Measurements from ENCODE around the gene ANKS3. TPM values are rescaled to one million over a fixed set of nuclear protein-coding genes. Genes with fewer than 3 reads are reported as not detected.

The ANKS3 gene
- total RNA-seq, 2 donors from 2014 or later: 29.8 to 41.8 TPM

GRCh38 chr16:4748682-4749411 lies 14.8 kb upstream of the ANKS3 start:
- Histone ChIP-seq H3K27ac (no peak overlapping the region), H3K36me3 (peaks cover 34% of the 10 kb centered on the region), H3K9me3 (no peaks in the 10 kb centered on the region), H3K4me1 (ENCODE audit: control insufficient read depth in 1 of 2, low read depth in 2 of 2) (peaks cover 3 to 13% of the 10 kb centered on the region in 2 donors), H3K4me3 (no peak overlapping the region), H3K27me3 (replicated peaks; ENCODE audit: insufficient read depth) (no peaks in the 10 kb centered on the region)
- TF ChIP-seq CTCF (IDR thresholded peaks at IDR 0.05): no peak
- no peak for ATAC-seq (ENCODE audit: insufficient number of reproducible peaks, low FRiP score, low read depth)
- DNase-seq (ENCODE audit: low spot score): no peak

GRCh38 chr16:4747906-4748681 lies 14.0 kb upstream of the ANKS3 start:
- H3K27ac ChIP-seq: no peak overlapping the region

GRCh38 chr16:4746991-4747574 lies 13.0 kb upstream of the ANKS3 start:
- ATAC-seq (ENCODE audit: insufficient number of reproducible peaks, low FRiP score, low read depth): no peak
- no peaks in the 10 kb centered on the region for H3K27me3 ChIP-seq (replicated peaks; ENCODE audit: insufficient read depth)
- DNase-seq (ENCODE audit: low spot score): no peak
- TF ChIP-seq CTCF (IDR thresholded peaks at IDR 0.05): no peak
- no peaks in the 10 kb centered on the region for H3K9me3 ChIP-seq
- H3K4me1 ChIP-seq (ENCODE audit: control insufficient read depth in 1 of 2, low read depth in 2 of 2): peaks cover 3 to 13% of the 10 kb centered on the region in 2 donors
- no peak overlapping the region for H3K4me3 ChIP-seq
- no peak overlapping the region for H3K27ac ChIP-seq
- peaks cover 19% of the 10 kb centered on the region for H3K36me3 ChIP-seq

More at GRCh38 chr16:4747906-4748681, 14.0 kb upstream of the ANKS3 start:
- peaks cover 3 to 13% of the 10 kb centered on the region in 2 donors for H3K4me1 ChIP-seq (ENCODE audit: control insufficient read depth in 1 of 2, low read depth in 2 of 2)
- no peak for TF ChIP-seq CTCF (IDR thresholded peaks at IDR 0.05)
- H3K27me3 ChIP-seq (replicated peaks; ENCODE audit: insufficient read depth): no peaks in the 10 kb centered on the region
- DNase-seq (ENCODE audit: low spot score) (no peak), ATAC-seq (ENCODE audit: insufficient number of reproducible peaks, low FRiP score, low read depth) (no peak)
- no peaks in the 10 kb centered on the region for H3K9me3 ChIP-seq
- peaks cover 29% of the 10 kb centered on the region for H3K36me3 ChIP-seq
- H3K4me3 ChIP-seq: no peak overlapping the region

GRCh38 chr16:4746215-4746614 lies 12.1 kb upstream of the ANKS3 start:
- H3K4me1 ChIP-seq (ENCODE audit: control insufficient read depth in 1 of 2, low read depth in 2 of 2): peaks cover 3 to 13% of the 10 kb centered on the region in 2 donors
- H3K27me3 ChIP-seq (replicated peaks; ENCODE audit: insufficient read depth): no peaks in the 10 kb centered on the region
- no peak overlapping the region for H3K27ac ChIP-seq
- H3K4me3 ChIP-seq: no peak overlapping the region
- no peaks in the 10 kb centered on the region for H3K9me3 ChIP-seq
- peaks cover 10% of the 10 kb centered on the region for H3K36me3 ChIP-seq
- DNase-seq (ENCODE audit: low spot score) (no peak), ATAC-seq (ENCODE audit: insufficient number of reproducible peaks, low FRiP score, low read depth) (no peak)
- TF ChIP-seq CTCF (IDR thresholded peaks at IDR 0.05): no peak

- H3K9me3 ChIP-seq: no peaks in the 10 kb centered on the region
- H3K27me3 ChIP-seq (replicated peaks; ENCODE audit: insufficient read depth): no peaks in the 10 kb centered on the region
- H3K27ac ChIP-seq: no peak overlapping the region
- DNase-seq (ENCODE audit: low spot score) (no peak), ATAC-seq (ENCODE audit: insufficient number of reproducible peaks, low FRiP score, low read depth) (no peak)
- H3K4me3 ChIP-seq: no peak overlapping the region
- H3K36me3 ChIP-seq: peaks cover 7% of the 10 kb centered on the region
- no peak for TF ChIP-seq CTCF (IDR thresholded peaks at IDR 0.05)
- peaks cover 3 to 13% of the 10 kb centered on the region in 2 donors for H3K4me1 ChIP-seq (ENCODE audit: control insufficient read depth in 1 of 2, low read depth in 2 of 2)
Observed at GRCh38 chr16:4745274-4745569, 11.2 kb upstream of the ANKS3 start.

Measured in thoracic aorta (tissue), 2 donors.